SK-N-SH (cell line): Measurements from ENCODE around the gene ZFAND2A. TPM values are rescaled to one million over a fixed set of nuclear protein-coding genes. Genes with fewer than 3 reads are reported as not detected.

Source experiments
- CTCF ChIA-PET: fragments of 300-600, 350-600 bp; formaldehyde crosslinking; extraction: SDS; loops from one replicate; lab custom pipeline; 2021; lab: Yijun Ruan, JAX
- POLR2A ChIA-PET: fragments of 350-600 bp; sonication (Branson Sonifier 250); formaldehyde crosslinking; extraction: SDS; loops from one replicate; lab custom pipeline; 2020; ENCODE audit warnings: antibody characterized with exemption, inconsistent platforms; lab: Yijun Ruan, JAX
- DNase-seq: peaks from one replicate; pipeline ENCODE4 v3.0.0; 2012
- H2AFZ ChIP-seq: fragments of 200-600 bp; sonication (generic); 2 replicates; pipeline ENCODE4 v1.8.1; 2016; ENCODE audit warnings: antibody characterized with exemption, mild to moderate bottlenecking, low read depth
- H3F3A ChIP-seq: fragments of 200-600 bp; sonication (generic); replicated peaks from 2 replicates; pipeline ENCODE3; 2016; ENCODE audit warnings: antibody characterized with exemption, mild to moderate bottlenecking; ENCODE audit not compliant: insufficient read depth
- H3K27ac ChIP-seq, 2 experiments: fragments of 200-500 bp in 1 of 2; fragments of 200-600 bp in 1 of 2; sonication (Bioruptor generic) in 1 of 2; sonication (generic), shearing (Covaris generic) in 1 of 2; 2 replicates each; pipeline versions ENCODE4 v1.5.1 to v1.6.1; 2014 to 2016; ENCODE audit warnings: low read depth in 2 of 2, inconsistent platforms in 1 of 2, low read length in 1 of 2, mild to moderate bottlenecking in 1 of 2, mixed read lengths in 1 of 2
- H3K27me3 ChIP-seq: fragments of 200-600 bp; sonication (generic), shearing (Covaris generic); 2 replicates; pipeline ENCODE4 v1.6.1; 2016; ENCODE audit warnings: mixed run types; ENCODE audit not compliant: insufficient read depth
- H3K36me3 ChIP-seq, 2 experiments: fragments of 200-500 bp in 1 of 2; fragments of 200-600 bp in 1 of 2; sonication (Bioruptor generic) in 1 of 2; sonication (generic) in 1 of 2; replicated peaks in 1 of 2; 2 replicates each; pipeline versions ENCODE3 to v1.5.1; 2014 to 2016; ENCODE audit warnings: low read length in 1 of 2, mild to moderate bottlenecking in 1 of 2; ENCODE audit not compliant: insufficient read depth in 2 of 2, control insufficient read depth in 1 of 2
- H3K4me1 ChIP-seq, 2 experiments: fragments of 200-500 bp in 1 of 2; fragments of 200-600 bp in 1 of 2; sonication (Bioruptor generic) in 1 of 2; sonication (generic), shearing (Covaris generic) in 1 of 2; 2 replicates each; pipeline versions ENCODE4 v1.5.1 to v1.6.1; 2014 to 2016; ENCODE audit warnings: low read depth in 1 of 2, low read length in 1 of 2, mixed run types in 1 of 2; ENCODE audit not compliant: insufficient read depth in 2 of 2, control insufficient read depth in 1 of 2
- H3K4me2 ChIP-seq: fragments of 200-600 bp; sonication (generic), shearing (Covaris generic); 2 replicates; pipeline ENCODE4 v1.6.1; 2017; ENCODE audit warnings: mixed run types
- H3K4me3 ChIP-seq, 2 experiments: fragments of 200-500 bp in 1 of 2; fragments of 200-600 bp in 1 of 2; sonication (Bioruptor generic) in 1 of 2; sonication (generic), shearing (Covaris generic) in 1 of 2; 2 replicates each; pipeline versions ENCODE4 v1.5.1 to v1.8.1; 2014 to 2016; ENCODE audit warnings: low read depth in 2 of 2, inconsistent platforms in 1 of 2, low read length in 1 of 2, mild to moderate bottlenecking in 1 of 2, mixed read lengths in 1 of 2, moderate library complexity in 1 of 2
- H3K79me2 ChIP-seq: fragments of 200-600 bp; sonication (generic); 2 replicates; pipeline ENCODE4 v1.8.1; 2017; ENCODE audit warnings: mild to moderate bottlenecking; ENCODE audit not compliant: insufficient read depth
- H3K9ac ChIP-seq: fragments of 200-600 bp; sonication (generic); 2 replicates; pipeline ENCODE4 v1.6.1; 2017; ENCODE audit warnings: mixed run types
- H3K9me2 ChIP-seq: fragments of 200-600 bp; sonication (generic); 2 replicates; pipeline ENCODE4 v1.6.1; 2017; ENCODE audit warnings: mixed run types
- H3K9me3 ChIP-seq: fragments of 200-600 bp; sonication (generic); 2 replicates; pipeline ENCODE4 v1.6.1; 2017; ENCODE audit warnings: mixed run types, mild to moderate bottlenecking, moderate library complexity
- H4K20me1 ChIP-seq: fragments of 200-600 bp; sonication (generic); 2 replicates; pipeline ENCODE4 v1.6.1; 2017; ENCODE audit warnings: mild to moderate bottlenecking, mixed run types; ENCODE audit not compliant: insufficient read depth
- CHD2 ChIP-seq: fragments of 150-350 bp; IDR thresholded peaks from 2 replicates; pipeline ENCODE4 v1.6.1; 2018; ENCODE audit warnings: low read length; ENCODE audit not compliant: partially characterized antibody
- CTCF ChIP-seq: fragments of 200-600 bp; sonication (generic); IDR thresholded peaks from 2 replicates; pipeline ENCODE4 v1.6.1; 2017; ENCODE audit warnings: antibody characterized with exemption, mild to moderate bottlenecking, moderate library complexity
- ELF1 ChIP-seq: IDR thresholded peaks from 2 replicates; pipeline ENCODE4 v1.4.0; 2012
- EP300 ChIP-seq, 2 experiments: IDR thresholded peaks; 2 replicates each; pipeline versions ENCODE4 v1.4.0 to v1.6.1; 2012; ENCODE audit warnings: borderline replicate concordance in 1 of 2, low read depth in 1 of 2, low read length in 1 of 2
- FOXM1 ChIP-seq: IDR thresholded peaks from 2 replicates; pipeline ENCODE4 v1.4.0; 2012; ENCODE audit warnings: low read depth, mild to moderate bottlenecking
- GABPA ChIP-seq: IDR thresholded peaks from 2 replicates; pipeline ENCODE4 v1.4.0; 2012; ENCODE audit warnings: low read depth, mild to moderate bottlenecking
- IRF3 ChIP-seq: fragments of 150-350 bp; IDR thresholded peaks from 2 replicates; pipeline ENCODE4 v1.6.1; 2016; ENCODE audit warnings: mild to moderate bottlenecking, low read depth, low read length
- MEF2A ChIP-seq: IDR thresholded peaks from 2 replicates; pipeline ENCODE4 v1.4.0; 2012; ENCODE audit warnings: low read depth, borderline replicate concordance
- MXI1 ChIP-seq: IDR thresholded peaks from 2 replicates; pipeline ENCODE4 v1.6.1; 2012; ENCODE audit warnings: mild to moderate bottlenecking, low read depth, low read length, improper control_type of control experiment
- NRF1 ChIP-seq: IDR thresholded peaks from 2 replicates; pipeline ENCODE4 v1.6.1; 2012; ENCODE audit warnings: low read depth, mild to moderate bottlenecking, low read length
- POLR2AphosphoS5 ChIP-seq: IDR thresholded peaks from 2 replicates; pipeline ENCODE4 v1.6.1; 2012; ENCODE audit warnings: low read depth, low read length
- RAD21 ChIP-seq: IDR thresholded peaks from 2 replicates; pipeline ENCODE4 v1.6.1; 2012; ENCODE audit warnings: mild to moderate bottlenecking, low read length
- RCOR1 ChIP-seq: fragments of 150-350 bp; IDR thresholded peaks from 2 replicates; pipeline ENCODE4 v1.6.1; 2017; ENCODE audit warnings: antibody characterized with exemption, low read length
- RFX5 ChIP-seq: IDR thresholded peaks from 2 replicates; pipeline ENCODE4 v1.6.1; 2012; ENCODE audit warnings: mild to moderate bottlenecking, improper control_type of control experiment, low read length
- SMC3 ChIP-seq: IDR thresholded peaks from 2 replicates; pipeline ENCODE4 v1.6.1; 2012; ENCODE audit warnings: low read depth, low read length, improper control_type of control experiment
- TAF1 ChIP-seq: IDR thresholded peaks from 2 replicates; pipeline ENCODE4 v1.6.1; 2012; ENCODE audit warnings: low read depth, mild to moderate bottlenecking, low read length, moderate library complexity, borderline replicate concordance
- USF1 ChIP-seq: IDR thresholded peaks from 2 replicates; pipeline ENCODE4 v1.4.0; 2012; ENCODE audit warnings: low read depth, borderline replicate concordance
- YY1 ChIP-seq: IDR thresholded peaks from 2 replicates; pipeline ENCODE4 v1.4.0; 2012; ENCODE audit warnings: low read depth, mild to moderate bottlenecking
- ZBTB33 ChIP-seq: IDR thresholded peaks from 2 replicates; pipeline ENCODE4 v1.4.0; 2012; ENCODE audit warnings: low read depth, borderline replicate concordance
- WGBS: methylation state at CpG from one replicate; pipeline ENCODE4 v1.1.6; 2017; ENCODE audit warnings: low lambda C conversion rate; 5-methylcytosine and 5-hydroxymethylcytosine counted together
- polyA plus RNA-seq, 3 experiments: library from polyadenylated mRNA; depleted of rRNA; stranded (reverse); fragments of >200 nt; gene quantifications; 2 replicates each; pipeline ENCODE4 v1.2.3, GENCODE V29; 2012

Gene ZFAND2A
- polyA plus RNA-seq, 1 of the 3 experiments (the other 2 are of a cell fraction): 38.9 TPM

- Histone ChIP-seq H3K4me1 (0 out of 4 replicates have a peak, but pooled peaks cover 0 to 8% of the 10 kb centered on the region in 2 experiments), H3K9me3 (no peaks in the 10 kb centered on the region), H3K27me3 (no peaks in the 10 kb centered on the region), H2AFZ (no peak overlapping the region), H3K79me2 (peaks cover 39% of the 10 kb centered on the region), H3K36me3 (peaks cover 15 to 16% of the 10 kb centered on the region in 2 experiments), H3K4me2 (no peak overlapping the region), H3F3A (no peaks in the 10 kb centered on the region), H3K9me2 (no peaks in the 10 kb centered on the region), H3K27ac (no peak overlapping the region), H4K20me1 (peaks cover 21% of the 10 kb centered on the region), H3K4me3 (no peak overlapping the region), H3K9ac (no peak overlapping the region)
- DNase-seq: no peak
- ChIA-PET CTCF (interaction anchor here (0.6 to 6.4 kb wide), 13 partner anchors 12 to 150 kb away, joined by 3 to 65 read pairs (median 5); partner anchors contain the start of gene GPER1), POLR2A (interaction anchor here (0.5 kb wide), 1 partner anchor 8 kb away, joined by 5 read pairs; no protein-coding TSS in a partner anchor)
- TF ChIP-seq RCOR1: no peak
- no peak for TF ChIP-seq TAF1
- TF ChIP-seq MEF2A: no peak
- TF ChIP-seq MXI1: no peak
- no peak for TF ChIP-seq IRF3
- TF ChIP-seq POLR2AphosphoS5: no peak
- no peak for TF ChIP-seq YY1
- no peak for TF ChIP-seq EP300 (IDR thresholded peaks at IDR 0.05; ENCODE audit: borderline replicate concordance in 1 of 2, low read depth in 1 of 2, low read length in 1 of 2)
- TF ChIP-seq CHD2: no peak
- no peak for TF ChIP-seq NRF1
- no peak for TF ChIP-seq SMC3
- WGBS: 92% methylated on average over 11 of the region's 11 CpGs
Measured at GRCh38 chr7:1124164-1124563, 35.8 kb downstream of the ZFAND2A start.

- Histone ChIP-seq H3K79me2 (peaks cover 43% of the 10 kb centered on the region), H2AFZ (no peak overlapping the region), H3K4me2 (no peak overlapping the region), H3K27me3 (no peaks in the 10 kb centered on the region), H3K9me3 (no peaks in the 10 kb centered on the region), H4K20me1 (peaks cover 21% of the 10 kb centered on the region), H3K4me3 (no peak overlapping the region), H3K4me1 (0 out of 4 replicates have a peak, but pooled peaks cover 0 to 8% of the 10 kb centered on the region in 2 experiments), H3K36me3 (peaks cover 15 to 16% of the 10 kb centered on the region in 2 experiments), H3K27ac (no peak overlapping the region), H3F3A (no peaks in the 10 kb centered on the region), H3K9ac (no peak overlapping the region), H3K9me2 (no peaks in the 10 kb centered on the region)
- ChIA-PET CTCF (interaction anchor here (0.6 to 6.4 kb wide), 15 partner anchors 10 to 150 kb away, joined by 3 to 65 read pairs (median 5); partner anchors contain the start of gene GPER1), POLR2A (no interaction called here)
- peak; percentile 79 for DNase-seq
- WGBS: 87% methylated on average over 13 of the region's 17 CpGs
- TF ChIP-seq POLR2AphosphoS5 (no peak), EP300 (IDR thresholded peaks at IDR 0.05; ENCODE audit: borderline replicate concordance in 1 of 2, low read depth in 1 of 2, low read length in 1 of 2) (no peak), ZBTB33 (no peak), ELF1 (no peak), RFX5 (no peak), NRF1 (no peak), GABPA (no peak), USF1 (no peak), CTCF (peak; percentile 49), RAD21 (peak; percentile 61), YY1 (no peak), FOXM1 (no peak), SMC3 (peak; percentile 37; the same call in 1 of the 2 replicates)
Measured at GRCh38 chr7:1123715-1124114, 36.3 kb downstream of the ZFAND2A start.
